Endothelial cell of umbilical vein (primary cell): Measurements from ENCODE around the gene SRRM2. TPM values are rescaled to one million over a fixed set of nuclear protein-coding genes. Genes with fewer than 3 reads are reported as not detected.

ENCODE experiments used
- BruUV-seq: library from RNA; stranded (reverse); fragments of 400-500 nt; replicated peaks from 2 replicates; lab custom pipeline; 2021; lab: Mats Ljungman, UMichigan
- CTCF ChIA-PET: fragments of 300-600, 350-600 bp; sonication (Branson Sonifier 250); formaldehyde crosslinking; loops from one replicate; lab custom pipeline; 2021; ENCODE audit warnings: antibody characterized with exemption, inconsistent platforms; lab: Charles Lee
- POLR2A ChIA-PET: fragments of 300-600, 350-600 bp; sonication (Branson Sonifier 250); formaldehyde crosslinking; loops from one replicate; lab custom pipeline; 2021; ENCODE audit warnings: antibody characterized with exemption, inconsistent platforms; lab: Charles Lee
- DNase-seq: peaks from one replicate; pipeline ENCODE4 v3.0.0-alpha.2; 2011; ENCODE audit warnings: low read depth, low spot score
- FAIRE-seq: peaks from 2 replicates; lab custom pipeline; 2011; peaks lifted over from hg19 to GRCh38; lab: Jason Lieb, UNC
- H2AFZ ChIP-seq: 2 replicates; pipeline ENCODE4 v1.6.0; 2012; ENCODE audit warnings: low read depth, low read length, control low read depth, inconsistent platforms
- H3K27ac ChIP-seq: 2 replicates; pipeline ENCODE4 v1.5.1; 2011; ENCODE audit warnings: low read depth, mild to moderate bottlenecking, control low read depth, low read length, moderate library complexity; ENCODE audit not compliant: insufficient read depth
- H3K27me3 ChIP-seq, 2 experiments: 2 replicates each; pipeline versions ENCODE4 v1.6.0 to v1.6.1; 2011; ENCODE audit warnings: low read length in 2 of 2, mixed read lengths in 1 of 2; ENCODE audit not compliant: control insufficient read depth in 2 of 2, insufficient read depth in 2 of 2
- H3K36me3 ChIP-seq, 2 experiments: 2 replicates in 1 of 2; 3 replicates in 1 of 2; pipeline ENCODE4 v1.5.1; 2011; ENCODE audit warnings: low read length in 2 of 2, mild to moderate bottlenecking in 1 of 2, moderate library complexity in 1 of 2; ENCODE audit not compliant: control insufficient read depth in 2 of 2, insufficient read depth in 2 of 2; ENCODE audit errors: extremely low read depth in 1 of 2
- H3K4me1 ChIP-seq: 3 replicates; pipeline ENCODE4 v1.5.1; 2011; ENCODE audit warnings: mild to moderate bottlenecking, low read length; ENCODE audit not compliant: control insufficient read depth, insufficient read depth; ENCODE audit errors: extremely low read depth
- H3K4me2 ChIP-seq: 2 replicates; pipeline ENCODE4 v1.6.1; 2011; ENCODE audit warnings: low read length, control low read depth, mixed read lengths; ENCODE audit not compliant: insufficient read depth
- H3K4me3 ChIP-seq, 3 experiments: fragments of 200-600 bp in 1 of 3; sonication (generic), shearing (Covaris generic) in 1 of 3; replicated peaks in 1 of 3; 2 replicates each; pipeline ENCODE4 v1.5.1; 2011 to 2016; ENCODE audit warnings: control low read depth in 3 of 3, low read length in 3 of 3, mild to moderate bottlenecking in 2 of 3, inconsistent platforms in 1 of 3, low read depth in 1 of 3, moderate library complexity in 1 of 3; ENCODE audit not compliant: insufficient read depth in 1 of 3
- H3K79me2 ChIP-seq: 2 replicates; pipeline ENCODE4 v1.6.0; 2012; ENCODE audit warnings: low read length, inconsistent platforms; ENCODE audit not compliant: control insufficient read depth, insufficient read depth
- H3K9ac ChIP-seq: replicated peaks from 2 replicates; pipeline ENCODE3; 2011; ENCODE audit warnings: low read length, control low read depth; ENCODE audit not compliant: insufficient read depth; ENCODE audit errors: extremely low read depth
- H3K9me1 ChIP-seq: replicated peaks from 3 replicates; pipeline ENCODE4 v1.6.0; 2011; ENCODE audit warnings: mild to moderate bottlenecking, low read length; ENCODE audit not compliant: control insufficient read depth, insufficient read depth; ENCODE audit errors: extremely low read depth
- H3K9me3 ChIP-seq: replicated peaks from 2 replicates; pipeline ENCODE4 v1.5.1; 2012; ENCODE audit warnings: low read length, inconsistent platforms; ENCODE audit not compliant: control insufficient read depth, insufficient read depth
- H4K20me1 ChIP-seq: replicated peaks from 2 replicates; pipeline ENCODE3; 2011; ENCODE audit warnings: mild to moderate bottlenecking, low read length; ENCODE audit not compliant: control insufficient read depth, insufficient read depth; ENCODE audit errors: extremely low read depth
- CTCF ChIP-seq, 2 donors: IDR thresholded peaks; 1 replicate in 1 of 2; 2 replicates in 1 of 2; pipeline ENCODE4 v1.5.1; 2011; ENCODE audit warnings: low read length in 2 of 2, mild to moderate bottlenecking in 2 of 2, moderate library complexity in 2 of 2, control low read depth in 1 of 2, inconsistent platforms in 1 of 2, low read depth in 1 of 2; ENCODE audit not compliant: insufficient read depth in 1 of 2; ENCODE audit errors: extremely low read depth in 1 of 2
- EZH2 ChIP-seq: IDR thresholded peaks from 2 replicates; pipeline ENCODE4 v1.6.1; 2012; ENCODE audit warnings: borderline replicate concordance, low read depth, mild to moderate bottlenecking, moderate library complexity, low read length, inconsistent platforms; ENCODE audit not compliant: severe bottlenecking
- FOS ChIP-seq: IDR thresholded peaks from 2 replicates; pipeline ENCODE4 v1.6.1; 2011; ENCODE audit warnings: mild to moderate bottlenecking, low read length, moderate library complexity, borderline replicate concordance; ENCODE audit not compliant: insufficient read depth
- GATA2 ChIP-seq: IDR thresholded peaks from 2 replicates; pipeline ENCODE4 v1.7.0; 2011; ENCODE audit warnings: low read depth, mild to moderate bottlenecking, moderate library complexity, mixed read lengths, low read length; ENCODE audit not compliant: insufficient read length, insufficient read depth
- JUN ChIP-seq: IDR thresholded peaks from 2 replicates; pipeline ENCODE4 v1.6.1; 2011; ENCODE audit warnings: borderline replicate concordance, low read depth; ENCODE audit not compliant: insufficient read length, insufficient read depth
- dilution Hi-C: fragments of 300-500 bp; cut with MboI; formaldehyde crosslinking; loops from one replicate; pipeline ENCODE4 v1.15.0; 2019; ENCODE audit warnings: low sequenced_read_pairs; ENCODE audit not compliant: extremely low pct_ligation_motif_present
- intact Hi-C: fragments of 100-400 bp; cut with micrococcal nuclease; formaldehyde crosslinking; loops from one replicate; pipeline ENCODE4 v1.10.0; 2022
- polyA plus RNA-seq, 4 experiments: library from polyadenylated mRNA; depleted of rRNA in 3 of 4; stranded (reverse) in 3 of 4; unstranded in 1 of 4; fragments of >200 nt; gene quantifications; 2 replicates each; pipeline versions ENCODE4 v1.2.1 to v1.2.3, GENCODE V29; 2011 to 2012; ENCODE audit warnings: missing spikeins in 1 of 4
- total RNA-seq: library from RNA; stranded (reverse); gene quantifications from 2 replicates; pipeline ENCODE4 v1.2.3, GENCODE V29; 2021

Gene SRRM2
- total and polyA plus RNA-seq, 2 donors (not counting 3 experiments of a cell fraction or from before 2014, with no cell fraction given), result 270 to 483 TPM

- Histone ChIP-seq H3K4me1 (peaks cover 8% of the 10 kb centered on the region), H3K36me3 (no peaks in the 10 kb centered on the region), H3K4me3 (no peak overlapping the region), H2AFZ (no peak overlapping the region), H3K27ac (no peak overlapping the region), H3K9me1 (no peaks in the 10 kb centered on the region), H4K20me1 (peaks cover under 1% of the 10 kb centered on the region), H3K27me3 (no peaks in the 10 kb centered on the region), H3K79me2 (peaks cover 11% of the 10 kb centered on the region), H3K4me2 (no peak overlapping the region), H3K9ac (no peak overlapping the region), H3K9me3 (no peaks in the 10 kb centered on the region)
- dilution Hi-C loops (no loop called here), intact Hi-C loops (no loop called here)
- no peak for TF ChIP-seq CTCF (IDR thresholded peaks at IDR 0.05; ENCODE audit: extremely low read depth in 1 of 2, insufficient read depth in 1 of 2, low read depth in 1 of 2, low read length in 2 of 2)
- TF ChIP-seq GATA2, result no peak
- no peak for TF ChIP-seq EZH2
- TF ChIP-seq JUN, result no peak
- no peak for TF ChIP-seq FOS
- DNase-seq (no peak), FAIRE-seq (no peak)
- POLR2A ChIA-PET, result no interaction called here
- no TSS peak for BruUV-seq
- CTCF ChIA-PET, result no interaction called here
These were observed 3.5 kb upstream of the SRRM2 start for GRCh38 chr16:2748757-2749455.
